ENCODE measurements around the gene ADGRD2. TPM values are rescaled to one million over a fixed set of nuclear protein-coding genes. Genes with fewer than 3 reads are reported as not detected.
A peak's percentile ranks its signal among the peaks of the same experiment; 100 is the strongest.

The ADGRD2 gene
- total RNA-seq, 1 donor from 2014 or later, result not detected

DNA sequence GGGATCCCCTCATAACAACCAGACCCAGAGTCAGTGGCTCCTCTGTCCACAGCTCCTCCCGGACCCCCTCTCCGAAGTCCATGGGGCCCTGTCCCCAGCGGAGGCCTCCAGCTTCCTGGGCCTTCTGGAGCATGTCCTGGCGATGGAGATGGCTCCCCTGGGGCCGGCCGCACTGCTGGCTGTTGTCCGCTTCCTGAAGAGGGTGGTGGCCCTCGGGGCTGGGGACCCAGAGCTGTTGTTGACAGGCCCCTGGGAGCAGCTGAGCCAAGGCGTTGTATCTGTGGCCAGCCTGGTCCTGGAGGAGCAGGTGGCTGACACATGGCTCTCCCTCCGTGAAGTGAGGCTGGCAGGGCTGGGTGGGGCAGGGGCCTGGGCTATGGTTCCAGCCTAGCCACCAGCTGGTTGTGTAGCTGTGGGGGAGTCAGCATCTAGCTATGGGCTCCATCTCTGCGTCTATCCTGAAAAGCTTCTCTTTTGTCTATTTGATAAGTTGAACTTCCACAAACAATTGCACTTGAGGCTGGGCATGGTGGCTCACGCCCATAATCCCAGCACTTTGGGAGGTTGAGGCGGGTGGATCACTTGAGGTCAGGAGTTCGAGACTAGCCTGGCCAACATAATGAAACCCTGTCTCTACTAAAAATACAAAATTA, 4.7 kb downstream of the ADGRD2 start:
- peak; percentile 53 for DNase-seq (ENCODE audit: low spot score)
- intact Hi-C loops (cut with DNase I), result no loop called here

DNA sequence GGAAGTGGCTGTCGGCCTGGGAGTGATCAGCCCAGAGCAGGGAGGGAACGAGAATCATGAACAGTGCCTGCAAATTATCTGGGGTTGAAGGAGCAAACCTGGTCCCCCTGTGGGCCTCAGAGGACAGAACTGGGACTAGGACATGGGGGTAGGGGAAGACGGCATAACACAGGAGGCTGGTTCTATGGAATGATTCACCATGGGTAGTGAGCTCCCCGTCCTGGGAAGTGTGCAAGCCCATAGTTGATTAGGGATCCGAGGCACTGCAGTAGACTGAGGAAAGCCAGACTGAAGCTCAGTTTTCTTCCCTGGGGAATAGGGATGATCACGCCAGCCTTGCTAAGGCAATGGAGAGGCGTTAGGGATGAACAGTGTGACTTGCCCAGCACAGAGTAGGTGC, 5.6 kb downstream of the ADGRD2 start:
- intact Hi-C loops (cut with DNase I), result no loop called here
- peak; percentile 41 for DNase-seq (ENCODE audit: low spot score)

DNA sequence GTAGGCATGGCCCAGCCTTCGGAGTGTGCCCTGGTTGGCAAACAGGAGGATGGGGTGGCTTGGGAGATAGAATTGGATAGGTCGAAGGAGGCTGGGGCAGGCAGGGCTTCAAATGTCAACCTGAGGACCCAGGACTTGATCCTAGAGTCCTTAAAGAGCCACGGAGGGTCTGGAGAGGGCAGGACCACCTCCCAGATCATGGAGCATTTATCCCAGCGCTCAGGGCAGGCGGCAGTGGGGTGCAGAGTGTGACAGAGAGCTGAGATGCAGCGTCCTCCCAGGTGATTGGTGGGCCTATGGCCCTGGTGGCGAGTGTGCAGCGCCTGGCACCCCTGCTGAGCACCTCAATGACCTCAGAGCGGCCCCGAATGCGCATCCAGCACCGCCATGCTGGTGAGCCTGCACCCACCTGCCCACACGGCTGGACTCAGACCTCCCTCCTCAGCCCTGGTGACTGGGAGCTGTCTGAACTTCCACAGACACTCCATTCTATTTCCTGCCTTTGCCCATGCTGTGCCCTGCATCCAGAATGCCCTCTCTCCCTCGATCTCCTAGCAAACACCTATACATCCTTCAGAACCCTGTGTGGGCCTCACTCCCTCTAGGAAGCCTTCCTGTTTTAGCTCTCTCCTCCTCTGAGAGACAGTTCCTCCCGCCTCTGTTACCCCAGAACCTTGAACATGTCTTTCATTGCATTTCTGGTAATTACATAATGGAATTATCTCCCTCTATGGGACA, 6.3 kb downstream of the ADGRD2 start:
- intact Hi-C loops (cut with DNase I), result no loop called here

DNA sequence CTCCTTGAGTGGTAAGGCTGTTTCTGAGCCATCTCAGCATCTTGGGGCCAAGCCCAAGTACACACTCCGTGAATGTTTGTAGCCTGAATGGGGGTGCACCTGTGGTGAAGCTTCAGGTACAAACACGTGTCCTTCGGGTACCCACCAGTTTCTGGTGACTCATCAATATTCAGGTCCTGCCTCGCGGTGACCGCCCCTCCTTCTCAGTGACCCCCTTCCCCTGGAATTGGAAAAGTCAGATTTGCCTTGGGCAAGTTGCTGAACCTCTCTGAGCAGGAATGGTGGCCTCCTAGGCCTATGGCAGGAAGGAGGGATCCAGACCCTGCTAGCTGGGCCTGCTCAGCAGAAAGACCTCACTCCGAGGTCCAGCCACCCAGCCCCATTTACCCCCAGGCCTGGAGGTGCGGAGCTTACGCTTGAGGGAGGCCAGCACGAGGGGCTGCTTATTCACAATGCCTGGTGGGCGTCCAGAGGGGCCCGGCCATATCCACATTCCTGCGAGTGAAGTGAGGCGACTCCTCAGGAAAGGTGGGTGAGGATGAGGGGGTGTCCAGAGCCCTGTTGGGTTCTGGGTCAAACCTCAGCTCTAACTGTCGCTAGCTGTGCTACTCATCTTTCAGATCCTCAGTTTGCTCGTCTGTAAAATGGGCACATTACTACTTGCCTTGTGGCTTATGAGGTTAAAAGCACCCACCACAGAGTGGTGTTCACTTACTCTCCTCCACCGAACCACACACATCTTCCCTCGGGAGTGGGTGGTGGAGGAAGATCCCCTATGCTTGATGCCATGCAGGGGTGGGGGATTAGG, 7.0 kb downstream of the ADGRD2 start:
- DNase-seq (ENCODE audit: low spot score), result peak; percentile 73
- intact Hi-C loops (cut with DNase I), result no loop called here

More for the DNA sequence above, 6.3 kb downstream of the ADGRD2 start:
- DNase-seq (ENCODE audit: low spot score), result peak; percentile 51

DNA sequence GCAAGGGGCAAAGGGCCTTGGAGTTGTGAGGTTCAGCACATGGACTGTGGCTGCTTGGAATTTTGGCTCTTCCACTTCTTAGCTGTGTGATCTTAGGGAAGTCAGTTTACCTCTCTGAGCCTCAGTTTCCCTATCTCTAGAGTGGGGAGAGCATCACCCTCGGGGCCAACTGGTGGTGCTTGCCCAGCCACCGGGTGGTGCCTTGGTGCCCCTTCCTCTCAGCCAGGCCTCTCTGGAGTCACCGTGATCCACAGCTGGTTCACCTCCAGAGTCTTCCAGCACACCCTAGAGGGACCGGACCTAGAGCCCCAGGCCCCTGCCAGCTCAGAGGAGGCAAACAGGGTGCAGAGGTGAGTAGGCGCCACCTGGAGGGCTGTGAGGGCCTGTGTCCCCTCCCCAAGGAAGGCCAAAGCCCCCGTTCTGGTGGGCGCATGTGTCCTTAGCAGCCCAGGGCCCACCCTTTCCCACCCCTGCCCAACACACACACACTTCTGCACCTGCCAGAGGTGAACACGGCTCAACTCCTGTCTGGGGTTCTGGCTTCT, 7.7 kb downstream of the ADGRD2 start:
- peak; percentile 57 for DNase-seq (ENCODE audit: low spot score)
- intact Hi-C loops (cut with DNase I), result no loop called here

DNA sequence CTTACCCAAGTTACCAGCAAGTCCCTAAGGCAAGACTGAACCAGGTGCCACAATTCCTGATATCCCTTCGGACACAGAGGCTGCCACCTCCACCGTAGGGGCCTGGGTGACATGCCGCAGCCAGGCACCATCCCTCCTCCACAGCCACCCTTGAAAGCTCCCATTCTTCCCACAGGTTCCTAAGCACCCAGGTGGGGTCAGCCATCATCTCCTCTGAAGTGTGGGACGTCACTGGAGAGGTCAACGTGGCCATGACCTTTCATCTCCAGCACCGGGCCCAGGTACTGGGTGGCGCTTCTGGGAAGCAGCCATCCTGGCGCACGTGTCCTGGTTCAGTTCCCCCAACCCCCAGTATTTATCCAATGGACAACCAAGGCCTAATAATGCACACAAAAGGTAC, 8.2 kb downstream of the ADGRD2 start:
- intact Hi-C loops (cut with DNase I), result no loop called here

DNA sequence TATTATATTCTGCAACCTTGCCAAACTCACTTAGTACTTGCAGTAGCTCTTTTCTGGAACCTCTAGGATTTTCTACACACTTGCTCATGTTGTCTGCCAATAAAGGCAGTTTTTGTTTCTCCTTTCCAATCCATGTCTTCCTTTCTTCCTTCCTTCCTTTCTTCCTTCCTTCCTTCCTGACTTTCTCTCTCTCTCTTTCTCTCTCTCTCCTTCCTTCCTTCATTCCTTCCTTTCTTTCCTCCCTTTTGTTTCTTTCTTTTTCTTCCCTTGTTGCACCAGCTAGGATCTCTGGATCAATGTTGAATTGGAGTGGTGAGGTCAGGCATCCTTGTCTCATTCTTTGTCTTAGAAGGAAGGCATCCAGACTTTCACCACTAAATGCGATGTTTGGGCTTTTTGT, 12.5 kb downstream of the ADGRD2 start:
- intact Hi-C loops (cut with DNase I), result no loop called here
- no peak for DNase-seq (ENCODE audit: low spot score)

More for the DNA sequence above, 8.2 kb downstream of the ADGRD2 start:
- peak; percentile 55 for DNase-seq (ENCODE audit: low spot score)

DNA sequence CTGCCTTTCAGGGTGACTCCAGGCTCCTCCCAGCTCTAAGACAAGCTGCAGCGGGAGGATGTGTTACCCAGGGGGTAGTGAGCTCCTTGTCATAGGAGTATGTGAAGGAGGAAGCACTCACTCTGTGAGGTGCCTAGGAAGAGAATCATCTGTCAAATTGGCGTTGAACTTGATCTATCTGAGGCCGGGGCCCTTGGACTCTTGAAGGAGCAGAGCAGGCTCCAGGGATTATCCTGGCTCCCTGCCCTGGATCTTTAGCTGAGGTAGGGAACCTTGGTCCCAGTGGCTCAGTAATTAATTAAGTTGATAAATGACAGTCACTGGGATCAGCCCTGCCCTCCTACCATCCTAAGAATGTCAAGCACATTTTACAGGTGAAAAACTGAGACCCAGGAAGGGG, 15.5 kb downstream of the ADGRD2 start:
- intact Hi-C loops (cut with DNase I), result no loop called here
- no peak for DNase-seq (ENCODE audit: low spot score)

DNA sequence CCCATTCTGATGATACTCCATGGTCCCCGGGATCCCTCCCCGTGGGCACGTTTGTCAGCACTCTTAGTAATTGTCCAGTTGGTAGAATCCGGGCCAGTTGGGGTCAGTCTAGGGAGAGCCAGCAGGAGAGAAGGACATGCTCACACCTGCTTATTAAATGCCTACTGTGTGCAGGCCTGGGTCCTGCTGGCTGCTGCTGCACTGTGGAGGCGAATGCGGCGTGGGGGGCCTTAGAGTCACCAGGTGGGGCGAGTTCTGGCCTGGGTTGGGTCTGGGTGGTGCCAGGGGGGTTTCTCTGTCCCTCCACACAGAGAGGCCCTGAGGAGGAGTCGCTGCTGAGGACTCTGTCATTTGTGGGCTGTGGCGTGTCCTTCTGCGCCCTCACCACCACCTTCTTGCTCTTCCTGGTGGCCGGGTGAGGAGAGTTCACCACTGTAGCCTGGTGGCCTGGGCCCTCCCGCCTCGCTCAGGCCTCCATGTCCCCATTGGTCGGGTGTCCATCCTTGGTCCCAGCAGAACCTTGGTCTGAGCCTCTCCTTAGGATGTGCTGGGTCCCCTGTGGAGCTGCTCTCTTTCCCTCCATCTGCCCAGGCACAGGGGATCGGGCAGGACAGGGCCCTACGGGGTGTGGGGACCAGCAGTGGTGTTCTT, 17.3 kb downstream of the ADGRD2 start:
- no peak for DNase-seq (ENCODE audit: low spot score)
- intact Hi-C loops (cut with DNase I), result no loop called here

DNA sequence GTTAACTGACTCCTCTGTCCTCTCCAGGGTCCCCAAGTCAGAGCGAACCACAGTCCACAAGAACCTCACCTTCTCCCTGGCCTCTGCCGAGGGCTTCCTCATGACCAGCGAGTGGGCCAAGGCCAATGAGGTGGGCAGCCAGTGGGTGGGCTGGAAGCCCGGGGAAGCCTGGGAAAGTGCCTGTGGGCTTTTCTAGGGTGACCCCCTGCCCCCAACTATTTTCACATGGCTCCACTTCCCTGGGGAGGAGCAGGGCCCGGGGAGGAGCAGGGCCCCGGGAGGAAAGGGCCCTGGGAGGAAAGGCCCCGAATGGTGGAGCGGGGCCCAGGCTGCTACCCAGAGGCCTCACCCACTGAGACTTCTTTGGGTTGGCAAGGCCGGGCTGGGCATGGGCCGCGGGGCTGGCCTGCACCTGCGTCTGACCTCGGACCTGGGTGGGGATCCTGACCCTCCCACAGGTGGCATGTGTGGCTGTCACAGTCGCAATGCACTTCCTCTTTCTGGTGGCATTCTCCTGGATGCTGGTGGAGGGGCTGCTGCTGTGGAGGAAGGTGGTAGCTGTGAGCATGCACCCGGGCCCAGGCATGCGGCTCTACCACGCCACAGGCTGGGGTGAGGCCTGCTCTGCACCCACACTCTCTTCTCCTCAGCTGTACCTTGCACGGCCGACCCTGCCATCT, 17.9 kb downstream of the ADGRD2 start:
- intact Hi-C loops (cut with DNase I), result no loop called here
- DNase-seq (ENCODE audit: low spot score), result no peak

DNA sequence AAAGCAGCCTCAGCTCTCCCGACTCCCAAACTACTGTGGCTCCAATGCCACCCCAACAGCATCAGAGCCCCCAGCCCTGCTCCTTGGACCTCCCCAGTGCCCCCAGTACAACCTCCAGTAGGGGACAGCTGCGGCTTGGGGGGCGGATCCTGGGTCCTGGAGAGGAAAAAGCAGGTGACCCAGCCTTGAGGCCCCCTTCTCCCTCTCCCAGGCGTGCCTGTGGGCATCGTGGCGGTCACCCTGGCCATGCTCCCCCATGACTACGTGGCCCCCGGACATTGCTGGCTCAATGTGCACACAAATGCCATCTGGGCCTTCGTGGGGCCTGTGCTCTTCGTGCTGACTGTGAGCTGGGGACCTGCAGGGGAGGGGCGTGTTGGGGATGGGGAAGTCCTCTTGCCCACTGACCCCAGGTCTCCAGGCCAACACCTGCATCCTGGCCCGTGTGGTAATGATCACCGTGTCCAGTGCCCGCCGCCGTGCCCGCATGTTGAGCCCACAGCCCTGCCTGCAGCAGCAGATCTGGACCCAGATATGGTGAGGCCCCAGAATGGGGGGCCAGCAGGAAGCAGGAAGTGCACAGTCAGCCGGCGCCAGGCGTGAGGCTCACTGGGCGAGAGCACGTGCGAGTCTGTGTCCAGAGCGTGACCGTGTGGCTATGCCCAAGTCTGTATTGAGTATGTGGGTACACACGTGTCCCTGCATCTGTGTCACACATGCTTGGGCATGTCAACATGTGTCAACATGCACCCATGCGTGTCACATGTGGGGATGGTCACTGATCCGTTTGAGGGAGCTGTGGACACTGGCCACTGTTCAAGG, 19.0 kb downstream of the ADGRD2 start:
- DNase-seq (ENCODE audit: low spot score), result no peak
- intact Hi-C loops (cut with DNase I), result no loop called here

DNA sequence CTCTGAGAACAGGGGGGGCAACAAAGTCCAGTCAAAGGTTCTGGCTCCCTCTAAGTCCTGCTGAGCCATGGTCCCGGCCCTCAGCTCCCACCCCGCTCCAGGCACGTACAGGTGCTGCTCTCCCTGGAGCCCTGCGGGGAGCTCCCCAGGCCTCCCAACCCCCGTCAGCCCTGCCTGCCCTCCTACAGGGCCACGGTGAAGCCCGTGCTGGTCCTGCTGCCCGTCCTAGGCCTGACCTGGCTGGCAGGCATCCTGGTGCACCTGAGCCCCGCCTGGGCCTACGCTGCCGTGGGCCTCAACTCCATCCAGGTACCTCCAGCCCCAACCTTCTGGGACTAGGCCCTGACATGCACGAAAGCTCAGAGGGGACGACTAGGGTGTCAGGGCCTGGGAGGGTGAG, 20.1 kb downstream of the ADGRD2 start:
- intact Hi-C loops (cut with DNase I), result no loop called here
- no peak for DNase-seq (ENCODE audit: low spot score)

DNA sequence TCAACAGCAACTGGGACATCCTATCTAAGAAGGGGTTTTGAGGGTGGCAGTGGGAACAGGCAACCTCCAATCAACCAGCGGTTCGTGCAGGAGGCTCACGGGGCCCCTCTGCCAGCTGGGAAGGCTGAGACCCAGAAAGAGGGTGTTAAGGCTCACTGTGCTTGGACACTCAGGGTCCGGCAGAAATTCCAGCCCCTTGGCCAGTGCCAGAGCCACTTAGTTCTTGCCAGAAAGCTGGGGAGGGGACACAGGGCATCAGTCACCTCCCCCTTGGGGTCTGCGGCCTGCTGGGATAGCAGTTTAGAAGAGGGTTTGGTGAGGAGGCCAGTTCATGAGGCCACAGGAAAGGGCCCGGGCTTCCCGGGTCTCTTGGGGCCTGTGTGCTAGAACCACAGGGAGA, 20.5 kb downstream of the ADGRD2 start:
- intact Hi-C loops (cut with DNase I), result no loop called here
- no peak for DNase-seq (ENCODE audit: low spot score)

DNA sequence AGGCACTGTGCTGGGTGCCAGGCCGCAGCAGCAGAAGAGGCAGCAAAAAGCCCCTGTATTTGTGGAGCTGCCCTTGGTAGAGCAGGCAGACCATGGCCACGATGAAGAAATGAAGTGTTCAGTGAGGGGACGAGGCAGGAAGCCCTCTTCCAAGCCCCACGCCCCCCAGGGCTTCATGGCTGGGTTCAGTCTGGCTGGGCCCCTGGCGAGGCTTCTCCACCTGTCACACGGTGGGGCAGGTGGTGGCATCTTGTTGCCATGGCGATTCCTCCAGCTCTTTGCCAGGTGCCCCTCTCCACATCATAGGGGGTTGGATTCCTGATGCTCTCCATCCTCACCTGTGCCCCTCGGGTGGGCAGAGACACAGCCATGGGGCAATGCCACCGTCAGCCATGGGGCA, 21.5 kb downstream of the ADGRD2 start:
- intact Hi-C loops (cut with DNase I), result no loop called here

DNA sequence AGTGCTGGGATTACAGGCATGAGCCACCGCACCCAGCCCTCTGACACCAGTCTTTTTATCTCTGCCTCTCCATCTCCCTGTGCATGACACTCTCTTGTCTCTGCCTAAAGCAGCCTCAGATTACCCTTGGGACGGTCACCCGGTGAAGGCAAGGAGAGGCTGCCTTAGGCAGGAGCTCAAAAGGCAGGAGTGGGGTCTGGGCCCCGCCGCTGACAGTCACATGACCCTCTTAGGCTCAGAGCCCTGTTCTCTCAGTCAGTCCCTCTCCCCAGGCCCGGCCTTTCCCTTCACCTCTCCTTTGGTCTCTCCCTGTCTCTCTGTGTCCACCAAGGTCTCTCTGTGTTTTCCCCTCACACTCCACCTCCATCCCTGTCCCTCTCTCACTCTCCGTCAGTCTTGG, 22.5 kb downstream of the ADGRD2 start:
- DNase-seq (ENCODE audit: low spot score), result no peak

More for the DNA sequence above, 21.5 kb downstream of the ADGRD2 start:
- DNase-seq (ENCODE audit: low spot score), result no peak

DNA sequence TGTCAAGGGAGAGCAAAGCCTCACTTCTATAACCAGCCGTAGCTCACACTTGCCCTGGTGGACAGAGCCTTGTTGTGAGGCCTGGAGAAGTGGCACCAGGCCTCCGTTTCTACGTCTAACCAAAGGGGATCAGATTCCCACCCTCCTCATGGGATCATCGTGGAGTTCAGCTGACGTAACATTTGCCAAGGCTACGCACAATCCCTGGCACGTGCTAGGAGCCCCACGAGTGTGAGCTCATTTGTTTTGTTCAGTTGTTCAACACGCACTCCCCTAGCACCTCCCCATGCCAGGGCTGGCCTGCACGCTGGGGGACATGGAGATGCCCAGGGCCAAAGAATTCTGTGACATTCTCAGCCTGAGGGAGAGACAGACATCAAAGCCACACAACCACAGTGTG, 23.1 kb downstream of the ADGRD2 start:
- no peak for DNase-seq (ENCODE audit: low spot score)
- intact Hi-C loops (cut with DNase I), result no loop called here

More for the DNA sequence above, 22.5 kb downstream of the ADGRD2 start:
- intact Hi-C loops (cut with DNase I), result no loop called here

DNA sequence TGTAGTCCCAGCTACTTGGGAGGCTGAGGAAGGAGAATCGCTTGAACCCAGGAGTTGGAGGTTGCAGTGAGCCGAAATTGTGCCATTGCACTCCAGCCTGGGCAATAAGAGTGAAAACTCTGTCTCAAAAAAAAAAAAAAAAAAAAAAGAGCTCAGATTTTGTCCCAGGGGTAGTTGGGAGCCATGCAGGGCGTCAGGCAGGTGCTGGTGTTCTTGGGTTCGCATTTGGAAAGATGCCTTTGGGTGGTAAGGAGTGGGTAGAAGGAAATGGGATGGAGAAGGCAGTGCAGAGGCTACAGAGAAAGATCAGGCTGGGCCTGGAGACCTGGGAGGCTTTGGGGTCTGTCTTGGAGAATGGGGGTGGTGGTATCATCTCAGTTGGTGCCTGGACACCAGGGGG, 23.9 kb downstream of the ADGRD2 start:
- DNase-seq (ENCODE audit: low spot score), result no peak
- intact Hi-C loops (cut with DNase I), result no loop called here

DNA sequence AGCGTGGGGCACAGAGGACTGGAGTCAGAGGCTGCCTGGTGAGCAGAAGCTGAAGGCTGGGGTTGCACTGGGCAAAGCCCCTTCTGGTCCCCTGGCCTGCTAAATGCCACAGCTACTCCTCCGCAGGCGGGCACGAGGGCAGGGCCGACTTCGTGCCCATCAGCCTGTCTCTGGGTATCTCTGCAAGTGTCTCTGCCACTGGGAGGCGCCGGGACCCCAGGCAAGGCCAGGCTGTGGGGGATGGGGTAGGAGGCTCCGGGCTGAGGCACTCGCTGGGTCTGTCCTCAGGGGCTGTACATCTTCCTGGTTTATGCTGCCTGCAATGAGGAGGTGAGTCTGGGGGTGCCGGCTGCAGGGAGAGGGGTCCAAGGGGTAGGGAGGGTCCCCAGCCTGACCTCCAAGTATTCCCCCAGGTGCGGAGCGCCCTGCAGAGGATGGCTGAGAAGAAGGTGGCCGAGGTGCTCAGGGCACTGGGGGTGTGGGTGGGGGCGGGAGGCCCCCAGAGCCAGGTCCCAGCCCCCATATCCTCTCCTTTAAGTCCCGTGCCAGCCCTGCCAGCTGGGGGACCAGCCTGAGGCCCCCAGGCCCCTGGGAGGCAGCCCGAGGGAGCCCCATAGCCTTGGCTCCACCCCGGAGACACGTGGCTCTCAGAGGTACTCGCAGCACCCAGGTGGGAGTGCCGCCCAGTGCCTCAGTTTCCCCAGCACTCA, 25.1 kb downstream of the ADGRD2 start:
- no peak for DNase-seq (ENCODE audit: low spot score)
- intact Hi-C loops (cut with DNase I), result no loop called here

Data from cardiac septum (tissue), 1 donor.